SK-N-SH treated with all-trans-retinoic acid at 6 μM for 48 hours (cell line): ENCODE measurements around the gene HEYL.

Experiments used
- ATAC-seq: fragments of 200-7000 bp; cut with Tn5 transposase; 3 replicates; pipeline ENCODE4 v1.9.1; 2020; ENCODE audit warnings: mild to moderate bottlenecking, moderate library complexity
- ARNTL ChIP-seq: fragments of 450-650 bp; formaldehyde crosslinking; IDR thresholded peaks from 2 replicates; pipeline ENCODE4 v1.5.0; 2020; ENCODE audit warnings: low read depth, mild to moderate bottlenecking, moderate library complexity, borderline replicate concordance
- BACH2 ChIP-seq: fragments of 250-450 bp; sonication (Bioruptor Pico); IDR thresholded peaks from 2 replicates; pipeline ENCODE4 v1.9.0; 2021; ENCODE audit warnings: mild to moderate bottlenecking, borderline replicate concordance
- CREB5 ChIP-seq: fragments of 250-450 bp; sonication (Bioruptor Pico); IDR thresholded peaks from 2 replicates; pipeline ENCODE4 v1.5.1; 2020; ENCODE audit warnings: low read depth, mild to moderate bottlenecking, moderate library complexity
- CSDC2 ChIP-seq: fragments of 250-450 bp; sonication (Bioruptor Pico); IDR thresholded peaks from 2 replicates; pipeline ENCODE4 v1.5.0; 2020; ENCODE audit warnings: mild to moderate bottlenecking, moderate library complexity
- CSRNP3 ChIP-seq: fragments of 250-450 bp; sonication (Bioruptor Pico); IDR thresholded peaks from 2 replicates; pipeline ENCODE4 v1.5.1; 2021; ENCODE audit warnings: mild to moderate bottlenecking, moderate library complexity
- ESRRG ChIP-seq: fragments of 250-450 bp; sonication (Bioruptor Pico); IDR thresholded peaks from 2 replicates; pipeline ENCODE4 v1.6.1; 2021; ENCODE audit warnings: mild to moderate bottlenecking
- ISL1 ChIP-seq: fragments of 250-450 bp; sonication (Bioruptor Pico); IDR thresholded peaks from 2 replicates; pipeline ENCODE4 v2.1.2; 2022; ENCODE audit warnings: mild to moderate bottlenecking, moderate library complexity
- OSR1 ChIP-seq: fragments of 250-450 bp; sonication (Bioruptor Pico); IDR thresholded peaks from 2 replicates; pipeline ENCODE4 v1.8.0; 2022; ENCODE audit warnings: moderate library complexity, mild to moderate bottlenecking, inconsistent platforms
- PATZ1 ChIP-seq: fragments of 250-450 bp; sonication (Bioruptor Pico); IDR thresholded peaks from 2 replicates; pipeline ENCODE4 v1.8.0; 2020; ENCODE audit warnings: mild to moderate bottlenecking, moderate library complexity, borderline replicate concordance
- POU6F1 ChIP-seq: fragments of 250-450 bp; sonication (Bioruptor Pico); IDR thresholded peaks from 2 replicates; pipeline ENCODE4 v1.8.0; 2021; ENCODE audit warnings: low read depth, mild to moderate bottlenecking, moderate library complexity, borderline replicate concordance
- PPARA ChIP-seq: fragments of 250-450 bp; sonication (Bioruptor Pico); IDR thresholded peaks from 2 replicates; pipeline ENCODE4 v1.5.0; 2020; ENCODE audit warnings: mild to moderate bottlenecking, borderline replicate concordance
- RARB ChIP-seq: fragments of 250-450 bp; sonication (Bioruptor Pico); IDR thresholded peaks from 2 replicates; pipeline ENCODE4 v1.8.0; 2021; ENCODE audit warnings: mild to moderate bottlenecking, moderate library complexity
- SNAI2 ChIP-seq: fragments of 250-450 bp; sonication (Bioruptor Pico); IDR thresholded peaks from 2 replicates; pipeline ENCODE4 v1.5.0; 2020; ENCODE audit warnings: mild to moderate bottlenecking, moderate library complexity
- TOX ChIP-seq: fragments of 250-450 bp; sonication (Bioruptor Pico); IDR thresholded peaks from 2 replicates; pipeline ENCODE4 v1.8.0; 2021; ENCODE audit warnings: mild to moderate bottlenecking, moderate library complexity, borderline replicate concordance
- TSHZ2 ChIP-seq: fragments of 250-450 bp; sonication (Bioruptor Pico); IDR thresholded peaks from 2 replicates; pipeline ENCODE4 v1.5.0; 2020; ENCODE audit warnings: mild to moderate bottlenecking, moderate library complexity
- ZC3H10 ChIP-seq: fragments of 250-450 bp; sonication (Bioruptor Pico); IDR thresholded peaks from 2 replicates; pipeline ENCODE4 v1.5.1; 2021; ENCODE audit warnings: mild to moderate bottlenecking, moderate library complexity
- ZFP3 ChIP-seq: fragments of 250-450 bp; sonication (Bioruptor Pico); IDR thresholded peaks from 2 replicates; pipeline ENCODE4 v1.5.0; 2020; ENCODE audit warnings: mild to moderate bottlenecking, moderate library complexity
- ZFP30 ChIP-seq: fragments of 450-650 bp; formaldehyde crosslinking; IDR thresholded peaks from 2 replicates; pipeline ENCODE4 v1.5.0; 2022; ENCODE audit warnings: mild to moderate bottlenecking, moderate library complexity
- ZNF565 ChIP-seq: fragments of 450-650 bp; formaldehyde crosslinking; conservative IDR thresholded peaks from 2 replicates; pipeline ENCODE4 v1.5.0; 2020; ENCODE audit warnings: low read depth, mild to moderate bottlenecking, moderate library complexity
- ZNF70 ChIP-seq: fragments of 450-650 bp; formaldehyde crosslinking; IDR thresholded peaks from 2 replicates; pipeline ENCODE4 v1.5.0; 2020; ENCODE audit warnings: mild to moderate bottlenecking, moderate library complexity
- ZNF8 ChIP-seq: fragments of 450-650 bp; formaldehyde crosslinking; IDR thresholded peaks from 2 replicates; pipeline ENCODE4 v1.5.0; 2020; ENCODE audit warnings: mild to moderate bottlenecking, moderate library complexity

The HEYL gene

GRCh38 chr1:39632323-39632681 lies 7.1 kb downstream of the HEYL start:
- ATAC-seq = no peak
- no peak for TF ChIP-seq RARB (CRISPR knock-in tag)
- TF ChIP-seq ARNTL (CRISPR knock-in tag) = no peak
- no peak for TF ChIP-seq ESRRG (CRISPR knock-in tag)
- no peak for TF ChIP-seq SNAI2
- no peak for TF ChIP-seq CREB5 (CRISPR knock-in tag)
- no peak for TF ChIP-seq ZNF565 (CRISPR knock-in tag)
- no peak for TF ChIP-seq POU6F1 (CRISPR knock-in tag)
- TF ChIP-seq ZC3H10 (CRISPR knock-in tag) = no peak
- no peak for TF ChIP-seq CSDC2 (CRISPR knock-in tag)
- no peak for TF ChIP-seq BACH2 (CRISPR knock-in tag)
- TF ChIP-seq ZNF8 = no peak
- TF ChIP-seq ZFP30 = no peak
- TF ChIP-seq OSR1 (CRISPR knock-in tag) = no peak
- no peak for TF ChIP-seq ZFP3 (CRISPR knock-in tag)
- no peak for TF ChIP-seq CSRNP3 (CRISPR knock-in tag)
- TF ChIP-seq PPARA = no peak
- no peak for TF ChIP-seq PATZ1
- no peak for TF ChIP-seq ZNF70 (CRISPR knock-in tag)
- no peak for TF ChIP-seq TOX

GRCh38 chr1:39631361-39632322 lies 7.8 kb downstream of the HEYL start:
- TF ChIP-seq ARNTL (CRISPR knock-in tag) (no peak), PPARA (no peak), TOX (no peak), PATZ1 (no peak), ZNF8 (no peak), ISL1 (no peak), ESRRG (CRISPR knock-in tag) (no peak), ZFP30 (no peak), CSDC2 (CRISPR knock-in tag) (no peak), ZC3H10 (CRISPR knock-in tag) (no peak), ZFP3 (CRISPR knock-in tag) (no peak), RARB (CRISPR knock-in tag) (no peak), TSHZ2 (CRISPR knock-in tag) (no peak), OSR1 (CRISPR knock-in tag) (no peak), BACH2 (CRISPR knock-in tag) (no peak), CSRNP3 (CRISPR knock-in tag) (no peak), CREB5 (CRISPR knock-in tag) (no peak), SNAI2 (no peak)
- no peak for ATAC-seq
